Measurements from ENCODE around the gene SCAMP2. TPM values are rescaled to one million over a fixed set of nuclear protein-coding genes. Genes with fewer than 3 reads are reported as not detected.

SCAMP2 gene
- total and polyA plus RNA-seq, 2 donors (not counting 1 experiment from before 2014, with no cell fraction given) = 85.1 to 105 TPM

DNA sequence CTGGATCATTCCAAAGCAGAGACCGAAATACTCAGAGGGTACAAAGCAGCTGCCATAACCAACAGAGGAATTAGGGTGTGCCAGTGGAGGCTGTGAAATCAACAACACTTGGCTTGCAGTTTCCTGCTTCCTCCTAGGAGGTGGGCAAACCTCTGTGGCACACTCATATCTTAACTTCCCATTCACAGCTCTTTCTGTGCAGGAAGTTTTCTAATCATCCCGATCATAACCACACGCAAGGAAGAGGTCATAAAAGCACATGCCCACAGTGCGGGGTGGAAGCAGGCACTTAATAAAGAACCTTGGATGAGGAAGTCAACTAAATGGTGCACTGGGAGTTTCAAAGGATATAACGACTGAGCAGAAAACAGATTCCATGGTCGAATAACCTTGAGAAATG lies 5.1 kb downstream of the SCAMP2 start:
- no peak for DNase-seq
- no peaks in the 10 kb centered on the region for H3K27me3 ChIP-seq (replicated peaks in 1 of 4; ENCODE audit: control extremely low read depth in 1 of 4, control insufficient read depth in 3 of 4, insufficient read depth in 4 of 4, low read length in 3 of 4)
- peak overlapping the region; percentile 39 for H3K4me2 ChIP-seq (replicated peaks; ENCODE audit: low read depth, low read length, poor library complexity, severe bottlenecking)
- Mint-ChIP-seq H3K4me3 (peak overlapping the region; percentile 33), H3K27me3 (no peaks in the 10 kb centered on the region), H3K27ac (peak overlapping the region; percentile 70), H3K9me3 (ENCODE audit: insufficient read depth) (no peaks in the 10 kb centered on the region), H3K4me1 (peaks cover 75% of the 10 kb centered on the region)
- ChIA-PET POLR2A (no interaction called here), CTCF (interaction anchor here (2.1 to 7.3 kb wide), 2 partner anchors 9 to 33 kb away, joined by 6 to 40 read pairs; no protein-coding TSS in a partner anchor)
- H3K36me3 ChIP-seq (replicated peaks in 1 of 2; ENCODE audit: control extremely low read depth in 1 of 2, control insufficient read depth in 1 of 2, extremely low read depth in 1 of 2, insufficient read depth in 2 of 2, low read length in 1 of 2) = peaks cover 0 to 18% of the 10 kb centered on the region in 2 experiments
- H3K4me1 ChIP-seq (ENCODE audit: control insufficient read depth in 2 of 2, insufficient read depth in 2 of 2, low read length in 2 of 2) = peaks cover 47 to 58% of the 10 kb centered on the region in 2 donors
- no peak overlapping the region for H3K9ac ChIP-seq (ENCODE audit: low read length)
- WGBS (ENCODE audit: insufficient coverage) = 4% methylated on average over 3 of the region's 6 CpGs
- no peak overlapping the region for H2AFZ ChIP-seq (ENCODE audit: insufficient read depth, low read depth, low read length, poor library complexity, severe bottlenecking)
- H3K79me2 ChIP-seq (ENCODE audit: control insufficient read depth, insufficient read depth, low read length) = peaks cover 97% of the 10 kb centered on the region
- intact Hi-C loops (cut with micrococcal nuclease) = no loop called here
- TF ChIP-seq EZH2 (IDR thresholded peaks at IDR 0.05; ENCODE audit: borderline replicate concordance, insufficient read depth, low read depth, low read length, poor library complexity, severe bottlenecking) (no peak), CTCF (IDR thresholded peaks at IDR 0.05) (no peak)
- H3K9me3 ChIP-seq (ENCODE audit: control extremely low read depth in 1 of 3, control insufficient read depth in 2 of 3, insufficient read depth in 1 of 3, low read length in 2 of 3) = no peaks in the 10 kb centered on the region
- peaks cover 83% of the 10 kb centered on the region for H4K20me1 ChIP-seq (ENCODE audit: control insufficient read depth, insufficient read depth, low read length, poor library complexity, severe bottlenecking)
- no peak for ATAC-seq (ENCODE audit: low read depth)
- H3K4me3 ChIP-seq (ENCODE audit: control extremely low read depth in 1 of 5, extremely low read depth in 1 of 5, insufficient read depth in 1 of 5, low read depth in 2 of 5, low read length in 4 of 5) = no peak overlapping the region
- H3K27ac ChIP-seq (ENCODE audit: low read length in 2 of 2) = peak overlapping the region in 1 of 2 donors; percentile 38

DNA sequence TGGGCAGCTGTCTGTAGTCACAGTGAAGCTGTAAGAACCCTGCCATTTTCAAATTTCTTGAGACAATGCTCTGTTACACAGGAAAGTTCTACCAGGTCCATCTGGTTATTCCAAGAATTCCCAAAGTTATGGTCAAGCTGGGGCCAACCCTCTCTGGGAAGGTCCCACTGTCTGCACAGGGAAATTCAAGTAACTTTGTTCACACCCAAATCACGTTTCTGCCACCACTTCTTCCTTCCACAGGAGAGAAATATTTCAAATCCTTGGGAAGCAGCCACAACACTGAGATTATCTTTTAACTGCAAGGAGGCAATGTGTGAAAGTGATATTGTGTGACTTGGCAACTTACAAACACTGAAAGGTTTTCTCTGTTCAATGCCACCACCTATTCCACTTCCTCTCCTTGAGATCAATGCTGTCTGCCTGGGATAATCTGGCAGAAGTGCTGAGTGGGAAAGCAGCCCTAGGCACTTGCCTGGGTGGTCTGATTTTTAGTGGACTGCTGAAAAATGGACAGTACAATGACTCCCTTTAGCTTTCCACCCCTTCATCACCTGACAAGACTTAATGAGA lies 5.6 kb downstream of the SCAMP2 start:
- H3K4me3 ChIP-seq (ENCODE audit: control extremely low read depth in 1 of 5, extremely low read depth in 1 of 5, insufficient read depth in 1 of 5, low read depth in 2 of 5, low read length in 4 of 5) = no peak overlapping the region
- H3K4me1 ChIP-seq (ENCODE audit: control insufficient read depth in 2 of 2, insufficient read depth in 2 of 2, low read length in 2 of 2) = peaks cover 47 to 56% of the 10 kb centered on the region in 2 donors
- H4K20me1 ChIP-seq (ENCODE audit: control insufficient read depth, insufficient read depth, low read length, poor library complexity, severe bottlenecking) = peaks cover 86% of the 10 kb centered on the region
- H3K9me3 Mint-ChIP-seq (ENCODE audit: insufficient read depth) = no peaks in the 10 kb centered on the region
- DNase-seq = no peak
- H3K27me3 Mint-ChIP-seq = no peaks in the 10 kb centered on the region
- peaks cover 70% of the 10 kb centered on the region for H3K4me1 Mint-ChIP-seq
- intact Hi-C loops (cut with micrococcal nuclease) = no loop called here
- H2AFZ ChIP-seq (ENCODE audit: insufficient read depth, low read depth, low read length, poor library complexity, severe bottlenecking) = no peak overlapping the region
- no peaks in the 10 kb centered on the region for H3K27me3 ChIP-seq (replicated peaks in 1 of 4; ENCODE audit: control extremely low read depth in 1 of 4, control insufficient read depth in 3 of 4, insufficient read depth in 4 of 4, low read length in 3 of 4)
- no peaks in the 10 kb centered on the region for H3K9me3 ChIP-seq (ENCODE audit: control extremely low read depth in 1 of 3, control insufficient read depth in 2 of 3, insufficient read depth in 1 of 3, low read length in 2 of 3)
- H3K79me2 ChIP-seq (ENCODE audit: control insufficient read depth, insufficient read depth, low read length) = peaks cover 96% of the 10 kb centered on the region
- no peak for ATAC-seq (ENCODE audit: low read depth)
- TF ChIP-seq CTCF (IDR thresholded peaks at IDR 0.05) = no peak
- H3K36me3 ChIP-seq (replicated peaks in 1 of 2; ENCODE audit: control extremely low read depth in 1 of 2, control insufficient read depth in 1 of 2, extremely low read depth in 1 of 2, insufficient read depth in 2 of 2, low read length in 1 of 2) = peaks cover 0 to 18% of the 10 kb centered on the region in 2 experiments
- H3K9ac ChIP-seq (ENCODE audit: low read length) = no peak overlapping the region
- H3K27ac Mint-ChIP-seq = peak overlapping the region; percentile 70
- POLR2A ChIA-PET = interaction anchor here (0.6 kb wide), 2 partner anchors 14 to 457 kb away, joined by 6 to 11 read pairs; no protein-coding TSS in a partner anchor
- no CpG with 5 or more reads among the region's 1 CpG for WGBS (ENCODE audit: insufficient coverage)
- H3K4me2 ChIP-seq (replicated peaks; ENCODE audit: low read depth, low read length, poor library complexity, severe bottlenecking) = peak overlapping the region; percentile 39
- peak overlapping the region in 1 of 2 donors; percentile 38 for H3K27ac ChIP-seq (ENCODE audit: low read length in 2 of 2)
- CTCF ChIA-PET = interaction anchor here (1.2 to 7.3 kb wide), 2 partner anchors 34 to 96 kb away, joined by 5 to 40 read pairs; no protein-coding TSS in a partner anchor
- H3K4me3 Mint-ChIP-seq = peak overlapping the region; percentile 33

All from B cell (primary cell).